OCI-LY1 (cell line): ENCODE measurements around the gene UBE4B.

Experiments
- H2AFZ ChIP-seq: fragments of 200-600 bp; sonication (generic), shearing (Covaris generic); 2 replicates; pipeline ENCODE4 v1.6.0; 2014; ENCODE audit warnings: antibody characterized with exemption, mild to moderate bottlenecking, low read length
- H3F3A ChIP-seq: fragments of 200-600 bp; sonication (generic), shearing (Covaris generic); 2 replicates; pipeline ENCODE4 v1.6.0; 2014; ENCODE audit warnings: mild to moderate bottlenecking, antibody characterized with exemption, low read length, moderate library complexity; ENCODE audit not compliant: insufficient read depth
- H3K27ac ChIP-seq: fragments of 200-600 bp; sonication (generic); 2 replicates; pipeline ENCODE4 v1.5.1; 2014; ENCODE audit warnings: low read length, mixed run types, mild to moderate bottlenecking, low read depth; ENCODE audit not compliant: poor library complexity, severe bottlenecking
- H3K27me3 ChIP-seq: fragments of 200-600 bp; sonication (generic); 2 replicates; pipeline ENCODE4 v1.6.0; 2014; ENCODE audit warnings: antibody characterized with exemption, mild to moderate bottlenecking, low read length, moderate library complexity; ENCODE audit not compliant: insufficient read depth
- H3K36me3 ChIP-seq: fragments of 200-600 bp; sonication (generic); 2 replicates; pipeline ENCODE4 v1.6.1; 2014; ENCODE audit warnings: mild to moderate bottlenecking, antibody characterized with exemption, low read length, moderate library complexity, mixed read lengths; ENCODE audit not compliant: insufficient read depth
- H3K4me1 ChIP-seq: fragments of 200-600 bp; sonication (generic); 2 replicates; pipeline ENCODE4 v1.5.1; 2014; ENCODE audit warnings: mild to moderate bottlenecking, low read length, moderate library complexity; ENCODE audit not compliant: insufficient read depth, severe bottlenecking
- H3K4me2 ChIP-seq: fragments of 200-600 bp; sonication (generic), shearing (Covaris generic); 2 replicates; pipeline ENCODE4 v1.6.1; 2014; ENCODE audit warnings: low read length
- H3K4me3 ChIP-seq: fragments of 200-600 bp; sonication (generic); 2 replicates; pipeline ENCODE4 v1.5.1; 2014; ENCODE audit warnings: low read length, low read depth, mild to moderate bottlenecking, mixed read lengths; ENCODE audit not compliant: poor library complexity, severe bottlenecking
- H3K79me2 ChIP-seq: fragments of 200-600 bp; shearing (Covaris generic); 2 replicates; pipeline ENCODE4 v1.6.1; 2016; ENCODE audit warnings: mixed run types, low read length, mixed read lengths; ENCODE audit not compliant: insufficient read depth
- H3K9ac ChIP-seq: fragments of 200-600 bp; sonication (generic), shearing (Covaris generic); 2 replicates; pipeline ENCODE4 v1.6.1; 2014; ENCODE audit warnings: mild to moderate bottlenecking, low read length, mixed read lengths
- H3K9me2 ChIP-seq: fragments of 200-600 bp; sonication (generic), shearing (Covaris generic); 2 replicates; pipeline ENCODE4 v1.6.1; 2014; ENCODE audit warnings: low read depth, mild to moderate bottlenecking, low read length, mixed read lengths
- H3K9me3 ChIP-seq: fragments of 200-600 bp; shearing (Covaris generic); 2 replicates; pipeline ENCODE4 v1.6.1; 2014; ENCODE audit warnings: low read length, mixed read lengths
- H4K20me1 ChIP-seq: fragments of 200-600 bp; sonication (generic), shearing (Covaris generic); 2 replicates; pipeline ENCODE4 v1.6.0; 2016; ENCODE audit warnings: mild to moderate bottlenecking, low read length; ENCODE audit not compliant: insufficient read depth
- CTCF ChIP-seq: fragments of 200-600 bp; sonication (generic), shearing (Covaris generic); IDR thresholded peaks from 2 replicates; pipeline ENCODE4 v1.5.1; 2017; ENCODE audit warnings: mild to moderate bottlenecking, antibody characterized with exemption, low read length, moderate library complexity, mixed read lengths
- EZH2 ChIP-seq: fragments of 200-600 bp; sonication (generic), shearing (Covaris generic); IDR thresholded peaks from 2 replicates; pipeline ENCODE4 v1.8.0; 2017; ENCODE audit warnings: borderline replicate concordance, mixed run types, mild to moderate bottlenecking, antibody characterized with exemption, low read length, moderate library complexity, mixed read lengths

The UBE4B gene

GRCh38 chr1:10080523-10080922 is 47.8 kb downstream of the UBE4B start:
- Histone ChIP-seq H3K9me2 (no peaks in the 10 kb centered on the region), H3K4me3 (no peak overlapping the region), H3F3A (no peaks in the 10 kb centered on the region), H3K9me3 (no peaks in the 10 kb centered on the region), H3K4me2 (no peak overlapping the region), H3K9ac (no peak overlapping the region), H3K27me3 (no peaks in the 10 kb centered on the region), H3K36me3 (peaks cover 36% of the 10 kb centered on the region), H3K79me2 (no peaks in the 10 kb centered on the region), H3K27ac (no peak overlapping the region), H4K20me1 (no peaks in the 10 kb centered on the region), H2AFZ (no peak overlapping the region), H3K4me1 (no peaks in the 10 kb centered on the region)
- no peak for TF ChIP-seq CTCF
- no peak for TF ChIP-seq EZH2

- no peak for TF ChIP-seq EZH2
- TF ChIP-seq CTCF = no peak
- Histone ChIP-seq H3K9ac (no peak overlapping the region), H3F3A (no peaks in the 10 kb centered on the region), H3K4me3 (no peak overlapping the region), H3K9me3 (no peaks in the 10 kb centered on the region), H3K4me1 (no peaks in the 10 kb centered on the region), H3K36me3 (peaks cover 39% of the 10 kb centered on the region), H3K27me3 (no peaks in the 10 kb centered on the region), H3K27ac (no peak overlapping the region), H4K20me1 (no peaks in the 10 kb centered on the region), H3K79me2 (no peaks in the 10 kb centered on the region), H2AFZ (no peak overlapping the region), H3K4me2 (no peak overlapping the region), H3K9me2 (no peaks in the 10 kb centered on the region)
These were observed 50.2 kb downstream of the UBE4B start for GRCh38 chr1:10082785-10083479.

- Histone ChIP-seq H3K4me2 (no peak overlapping the region), H3K27me3 (no peaks in the 10 kb centered on the region), H3K27ac (no peak overlapping the region), H3K36me3 (peaks cover 34% of the 10 kb centered on the region), H3K4me3 (no peak overlapping the region), H3K4me1 (no peaks in the 10 kb centered on the region), H3K9me2 (no peaks in the 10 kb centered on the region), H3K9ac (no peak overlapping the region), H2AFZ (no peak overlapping the region), H3K9me3 (no peaks in the 10 kb centered on the region), H4K20me1 (no peaks in the 10 kb centered on the region), H3F3A (no peaks in the 10 kb centered on the region), H3K79me2 (no peaks in the 10 kb centered on the region)
- TF ChIP-seq CTCF = no peak
- TF ChIP-seq EZH2 = no peak
These were observed 51.3 kb downstream of the UBE4B start for GRCh38 chr1:10084045-10084444.
